Measurements from ENCODE around the gene FAM76B.

The FAM76B gene

GRCh38 chr11:95766701-95767100 lies 22.9 kb downstream of the FAM76B start:
- Histone ChIP-seq H3K9me2 (replicated peaks; ENCODE audit: insufficient read depth, low read length) (no peaks in the 10 kb centered on the region), H3K27ac (ENCODE audit: low read depth, low read length) (no peak overlapping the region), H3K4me2 (ENCODE audit: low read depth, low read length, poor library complexity, severe bottlenecking) (no peak overlapping the region), H3K4me3 (ENCODE audit: insufficient read depth, low read length, poor library complexity, severe bottlenecking) (no peak overlapping the region), H3K27me3 (ENCODE audit: low read length) (no peaks in the 10 kb centered on the region), H4K20me1 (ENCODE audit: low read depth, low read length) (peaks cover 7% of the 10 kb centered on the region; the same call in 1 of the 2 replicates), H3K36me3 (ENCODE audit: low read length) (peaks cover 22% of the 10 kb centered on the region; the same call in 1 of the 2 replicates), H3F3A (ENCODE audit: insufficient read depth) (peaks cover 6% of the 10 kb centered on the region), H3K79me2 (ENCODE audit: insufficient read depth, low read length) (no peaks in the 10 kb centered on the region), H2AFZ (ENCODE audit: low read depth, low read length, severe bottlenecking) (no peak overlapping the region), H3K9me3 (ENCODE audit: insufficient read depth, low read length) (no peaks in the 10 kb centered on the region), H3K9ac (ENCODE audit: low read length) (no peak overlapping the region)
- TF ChIP-seq CTCF (IDR thresholded peaks at IDR 0.05; ENCODE audit: insufficient read depth, low read length, poor library complexity, severe bottlenecking) (no peak), EZH2phosphoT487 (conservative IDR thresholded peaks at IDR 0.05; ENCODE audit: low read length) (no peak)

GRCh38 chr11:95764267-95764898 lies 25.2 kb downstream of the FAM76B start:
- Histone ChIP-seq H3K4me3 (ENCODE audit: insufficient read depth, low read length, poor library complexity, severe bottlenecking) (no peak overlapping the region), H2AFZ (ENCODE audit: low read depth, low read length, severe bottlenecking) (no peak overlapping the region), H3K9me2 (replicated peaks; ENCODE audit: insufficient read depth, low read length) (no peaks in the 10 kb centered on the region), H3K27ac (ENCODE audit: low read depth, low read length) (no peak overlapping the region), H4K20me1 (ENCODE audit: low read depth, low read length) (0 out of 2 replicates have a peak, but pooled peaks cover 3% of the 10 kb centered on the region), H3K79me2 (ENCODE audit: insufficient read depth, low read length) (no peaks in the 10 kb centered on the region), H3K36me3 (ENCODE audit: low read length) (0 out of 2 replicates have a peak, but pooled peaks cover under 1% of the 10 kb centered on the region), H3K4me2 (ENCODE audit: low read depth, low read length, poor library complexity, severe bottlenecking) (no peak overlapping the region), H3K9ac (ENCODE audit: low read length) (no peak overlapping the region), H3K27me3 (ENCODE audit: low read length) (no peaks in the 10 kb centered on the region), H3K9me3 (ENCODE audit: insufficient read depth, low read length) (no peaks in the 10 kb centered on the region), H3F3A (ENCODE audit: insufficient read depth) (peaks cover 4% of the 10 kb centered on the region; the same call in 1 of the 2 replicates)
- TF ChIP-seq EZH2phosphoT487 (conservative IDR thresholded peaks at IDR 0.05; ENCODE audit: low read length) (no peak), CTCF (IDR thresholded peaks at IDR 0.05; ENCODE audit: insufficient read depth, low read length, poor library complexity, severe bottlenecking) (peak; percentile 59)

GRCh38 chr11:95762534-95762933 lies 27.0 kb downstream of the FAM76B start:
- Histone ChIP-seq H4K20me1 (ENCODE audit: low read depth, low read length) (no peaks in the 10 kb centered on the region), H3K9me2 (replicated peaks; ENCODE audit: insufficient read depth, low read length) (no peaks in the 10 kb centered on the region), H3K36me3 (ENCODE audit: low read length) (no peaks in the 10 kb centered on the region), H3K9ac (ENCODE audit: low read length) (no peak overlapping the region), H3K27ac (ENCODE audit: low read depth, low read length) (no peak overlapping the region), H3F3A (ENCODE audit: insufficient read depth) (peaks cover 3% of the 10 kb centered on the region; the same call in 1 of the 2 replicates), H3K9me3 (ENCODE audit: insufficient read depth, low read length) (no peaks in the 10 kb centered on the region), H3K4me2 (ENCODE audit: low read depth, low read length, poor library complexity, severe bottlenecking) (no peak overlapping the region), H3K79me2 (ENCODE audit: insufficient read depth, low read length) (no peaks in the 10 kb centered on the region), H2AFZ (ENCODE audit: low read depth, low read length, severe bottlenecking) (no peak overlapping the region), H3K27me3 (ENCODE audit: low read length) (no peaks in the 10 kb centered on the region), H3K4me3 (ENCODE audit: insufficient read depth, low read length, poor library complexity, severe bottlenecking) (no peak overlapping the region)
- TF ChIP-seq EZH2phosphoT487 (conservative IDR thresholded peaks at IDR 0.05; ENCODE audit: low read length) (no peak), CTCF (IDR thresholded peaks at IDR 0.05; ENCODE audit: insufficient read depth, low read length, poor library complexity, severe bottlenecking) (no peak)
